Fibroblast of skin of back (primary cell): ENCODE data around the gene ALDOC. TPM values are rescaled to one million over a fixed set of nuclear protein-coding genes. Genes with fewer than 3 reads are reported as not detected.
A peak's percentile ranks its signal among the peaks of the same experiment; 100 is the strongest.
"Not testable (repeated sequence)": the region's sequence is repeated elsewhere in the genome, so short reads cannot be mapped to it uniquely, and the experiment has no call there.

Source experiments
- DNase-seq: peaks from one replicate; pipeline ENCODE4 v3.0.0-alpha.2; 2013
- polyA plus RNA-seq, 2 experiments: library from polyadenylated mRNA; unstranded; fragments of 120-200 nt; gene quantifications; one replicate each; pipeline ENCODE4 v1.2.1, GENCODE V29; 2013; ENCODE audit not compliant: insufficient read length in 2 of 2

ALDOC gene
- polyA plus RNA-seq (2013, experiment 1 of 2; ENCODE audit: insufficient read length): 32.3 TPM
- polyA plus RNA-seq (2013, experiment 2 of 2; ENCODE audit: insufficient read length): 51.1 TPM

- DNase-seq: peak; percentile 90
Measured at GRCh38 chr17:28576758-28577465, at the start of gene ALDOC. TSS of gene ALDOC (minus strand) at chr17:28576895. CDS start at chr17:28575532, 1,363 bp downstream.

- DNase-seq: no peak
Measured at GRCh38 chr17:28624148-28624547, 47.5 kb upstream of the ALDOC start.

- no peak for DNase-seq
Measured at GRCh38 chr17:28623696-28624095, 47.0 kb upstream of the ALDOC start.

- DNase-seq: no peak
Measured at GRCh38 chr17:28622186-28622585, 45.5 kb upstream of the ALDOC start.

GRCh38 chr17:28620010-28620409, 43.3 kb upstream of the ALDOC start:
- DNase-seq: no peak

- DNase-seq: no peak
Measured at GRCh38 chr17:28618464-28618863, 41.8 kb upstream of the ALDOC start.

- no peak for DNase-seq
Measured at GRCh38 chr17:28616281-28616680, 39.6 kb upstream of the ALDOC start.

- no peak for DNase-seq
Measured at GRCh38 chr17:28615260-28615940, 38.7 kb upstream of the ALDOC start.

GRCh38 chr17:28613931-28614381, 37.3 kb upstream of the ALDOC start, which contains the start of gene RSKR:
TSS of gene RSKR (minus strand) at chr17:28614185. CDS start at chr17:28614161, 24 bp downstream.
- no peak for DNase-seq

- peak; percentile 41 for DNase-seq
Measured at GRCh38 chr17:28612936-28613872, 36.5 kb upstream of the ALDOC start.

- no peak for DNase-seq
Measured at GRCh38 chr17:28612531-28612930, 35.8 kb upstream of the ALDOC start.

GRCh38 chr17:28610376-28610775, 33.7 kb upstream of the ALDOC start:
- no peak for DNase-seq

- DNase-seq: not testable (repeated sequence)
Measured at GRCh38 chr17:28604031-28604430, 27.3 kb upstream of the ALDOC start.

- peak; percentile 88 for DNase-seq
Measured at GRCh38 chr17:28599311-28600184, 22.9 kb upstream of the ALDOC start.

GRCh38 chr17:28598799-28599310, 22.2 kb upstream of the ALDOC start, which contains the start of gene SPAG5:
TSS of gene SPAG5 (minus strand) at chr17:28599025. CDS start at chr17:28598946, 79 bp downstream.
- DNase-seq: peak; percentile 92

- no peak for DNase-seq
Measured at GRCh38 chr17:28598389-28598788, 21.7 kb upstream of the ALDOC start.

- DNase-seq: no peak
Measured at GRCh38 chr17:28597606-28598383, 21.1 kb upstream of the ALDOC start.

- no peak for DNase-seq
Measured at GRCh38 chr17:28592260-28592659, 15.6 kb upstream of the ALDOC start.

- no peak for DNase-seq
Measured at GRCh38 chr17:28585851-28586250, 9.2 kb upstream of the ALDOC start.

- DNase-seq: no peak
Measured at GRCh38 chr17:28584434-28584833, 7.7 kb upstream of the ALDOC start.
